ENCODE data around the gene SVIL. TPM values are rescaled to one million over a fixed set of nuclear protein-coding genes. Genes with fewer than 3 reads are reported as not detected.
A peak's percentile ranks its signal among the peaks of the same experiment; 100 is the strongest.
"Not testable (repeated sequence)": the region's sequence is repeated elsewhere in the genome, so short reads cannot be mapped to it uniquely, and the experiment has no call there.

The SVIL gene
- total RNA-seq, 1 donor: 7.8 TPM

DNA sequence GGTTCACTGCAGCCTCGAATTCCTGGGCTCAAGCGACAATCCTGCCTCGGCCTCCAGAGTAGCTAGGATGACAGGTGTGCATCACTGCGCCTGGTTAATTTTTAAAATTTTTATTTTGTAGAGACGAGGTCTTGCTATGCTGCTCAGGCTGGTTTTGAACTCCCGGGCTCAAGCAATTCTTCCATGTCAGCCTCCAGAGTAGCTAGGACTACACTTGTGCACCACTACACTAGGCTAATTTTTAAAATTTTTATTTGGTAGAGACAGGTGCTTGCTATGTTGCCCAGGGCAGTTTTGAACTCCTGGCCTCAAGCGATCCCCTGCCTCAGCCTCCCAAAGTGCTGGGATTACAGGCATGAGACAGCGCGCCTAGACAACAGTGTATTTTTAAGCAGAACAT is 120.5 kb downstream of the SVIL start:
- TF ChIP-seq, protein P1, sequence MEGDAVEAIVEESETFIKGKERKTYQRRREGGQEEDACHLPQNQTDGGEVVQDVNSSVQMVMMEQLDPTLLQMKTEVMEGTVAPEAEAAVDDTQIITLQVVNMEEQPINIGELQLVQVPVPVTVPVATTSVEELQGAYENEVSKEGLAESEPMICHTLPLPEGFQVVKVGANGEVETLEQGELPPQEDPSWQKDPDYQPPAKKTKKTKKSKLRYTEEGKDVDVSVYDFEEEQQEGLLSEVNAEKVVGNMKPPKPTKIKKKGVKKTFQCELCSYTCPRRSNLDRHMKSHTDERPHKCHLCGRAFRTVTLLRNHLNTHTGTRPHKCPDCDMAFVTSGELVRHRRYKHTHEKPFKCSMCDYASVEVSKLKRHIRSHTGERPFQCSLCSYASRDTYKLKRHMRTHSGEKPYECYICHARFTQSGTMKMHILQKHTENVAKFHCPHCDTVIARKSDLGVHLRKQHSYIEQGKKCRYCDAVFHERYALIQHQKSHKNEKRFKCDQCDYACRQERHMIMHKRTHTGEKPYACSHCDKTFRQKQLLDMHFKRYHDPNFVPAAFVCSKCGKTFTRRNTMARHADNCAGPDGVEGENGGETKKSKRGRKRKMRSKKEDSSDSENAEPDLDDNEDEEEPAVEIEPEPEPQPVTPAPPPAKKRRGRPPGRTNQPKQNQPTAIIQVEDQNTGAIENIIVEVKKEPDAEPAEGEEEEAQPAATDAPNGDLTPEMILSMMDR (IDR thresholded peaks at IDR 0.05; ENCODE audit: insufficient read depth, low read depth, low read length): no peak
- H3K4me3 ChIP-seq (ENCODE audit: low read depth, low read length): no peak overlapping the region
- DNase-seq (ENCODE audit: low read depth): no peak

DNA sequence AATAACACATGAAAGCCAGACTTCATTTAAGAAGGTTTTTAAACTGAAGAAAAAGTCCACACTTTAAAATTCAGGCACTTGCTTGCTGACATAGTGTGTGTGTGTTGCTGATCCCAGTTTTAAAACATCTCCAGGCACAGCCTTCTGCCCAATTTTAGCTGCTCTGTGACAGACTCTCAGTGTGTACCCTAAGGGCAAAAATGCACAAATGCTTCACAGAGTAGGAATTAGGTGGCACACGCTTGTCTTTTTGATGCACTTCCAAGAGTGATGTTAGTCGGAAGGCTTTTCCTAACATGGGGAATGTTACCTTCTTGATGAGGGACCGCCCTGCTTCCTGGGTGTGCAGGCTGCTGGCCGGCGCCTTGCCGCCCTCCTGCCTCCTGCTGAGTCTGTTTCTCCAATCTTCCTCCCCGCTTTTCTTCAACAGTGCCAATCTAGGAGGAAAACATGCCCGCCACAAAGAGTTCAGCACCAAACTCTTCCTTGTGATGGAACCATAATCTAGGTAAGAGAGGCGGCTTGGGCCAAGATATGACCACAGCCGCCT is 122.3 kb downstream of the SVIL start:
- DNase-seq (ENCODE audit: low read depth): no peak
- H3K4me3 ChIP-seq (ENCODE audit: low read depth, low read length): no peak overlapping the region
- TF ChIP-seq, protein P1 (IDR thresholded peaks at IDR 0.05; ENCODE audit: insufficient read depth, low read depth, low read length): no peak

DNA sequence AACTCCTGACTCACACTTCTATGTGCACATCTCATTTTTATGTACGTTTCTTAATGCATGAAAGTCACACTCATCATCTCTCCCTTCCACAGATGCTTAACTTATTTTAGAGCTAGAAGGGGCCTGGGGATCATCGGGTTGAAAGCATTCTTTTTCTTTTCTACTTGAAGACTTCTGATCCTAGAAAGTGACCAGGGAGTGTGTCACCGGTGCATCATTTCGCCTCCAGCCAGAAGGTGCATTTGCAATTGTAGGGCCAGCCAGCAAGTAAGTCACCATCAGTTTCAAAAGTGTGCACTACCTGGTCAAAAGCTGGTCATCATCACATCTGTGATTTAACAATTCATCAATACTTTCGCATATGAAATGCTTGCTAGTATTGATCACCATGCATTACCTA is 123.0 kb downstream of the SVIL start:
- DNase-seq (ENCODE audit: low read depth); H3K4me3 ChIP-seq (ENCODE audit: low read depth, low read length): not testable (repeated sequence)

DNA sequence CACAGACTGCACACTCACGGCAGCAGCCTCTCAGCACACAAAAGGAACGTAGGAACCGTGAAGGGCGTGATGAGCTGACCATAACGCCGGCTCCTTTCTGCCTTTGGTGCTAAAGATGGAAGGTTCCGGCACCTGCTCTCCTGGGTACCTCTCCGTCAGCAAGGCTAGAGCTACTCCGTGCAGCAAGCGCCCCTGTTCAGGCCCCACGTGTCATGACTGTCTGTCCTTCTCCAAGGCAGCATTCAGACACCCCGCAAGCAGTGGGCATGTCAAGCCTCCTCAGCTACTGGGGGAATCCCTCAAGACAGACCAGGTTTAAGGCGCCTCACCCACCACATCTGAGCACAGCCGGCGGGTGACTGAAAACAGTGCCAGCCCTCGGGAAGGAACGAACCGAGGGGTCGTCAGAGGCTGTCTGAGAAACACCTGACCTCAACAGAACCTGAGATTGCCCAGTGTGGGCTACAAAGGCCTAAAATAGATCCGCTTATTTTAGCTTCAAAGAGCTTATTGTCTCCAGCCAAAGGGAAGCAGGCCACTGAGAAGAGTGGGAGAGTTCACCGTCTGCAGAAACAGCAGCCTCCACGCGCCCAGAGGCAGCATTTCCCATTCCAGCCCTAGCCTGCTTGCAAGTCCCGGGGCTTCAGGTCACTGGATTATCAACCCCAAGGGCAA is 124.2 kb downstream of the SVIL start:
- DNase-seq (ENCODE audit: low read depth); H3K4me3 ChIP-seq (ENCODE audit: low read depth, low read length): not testable (repeated sequence)

DNA sequence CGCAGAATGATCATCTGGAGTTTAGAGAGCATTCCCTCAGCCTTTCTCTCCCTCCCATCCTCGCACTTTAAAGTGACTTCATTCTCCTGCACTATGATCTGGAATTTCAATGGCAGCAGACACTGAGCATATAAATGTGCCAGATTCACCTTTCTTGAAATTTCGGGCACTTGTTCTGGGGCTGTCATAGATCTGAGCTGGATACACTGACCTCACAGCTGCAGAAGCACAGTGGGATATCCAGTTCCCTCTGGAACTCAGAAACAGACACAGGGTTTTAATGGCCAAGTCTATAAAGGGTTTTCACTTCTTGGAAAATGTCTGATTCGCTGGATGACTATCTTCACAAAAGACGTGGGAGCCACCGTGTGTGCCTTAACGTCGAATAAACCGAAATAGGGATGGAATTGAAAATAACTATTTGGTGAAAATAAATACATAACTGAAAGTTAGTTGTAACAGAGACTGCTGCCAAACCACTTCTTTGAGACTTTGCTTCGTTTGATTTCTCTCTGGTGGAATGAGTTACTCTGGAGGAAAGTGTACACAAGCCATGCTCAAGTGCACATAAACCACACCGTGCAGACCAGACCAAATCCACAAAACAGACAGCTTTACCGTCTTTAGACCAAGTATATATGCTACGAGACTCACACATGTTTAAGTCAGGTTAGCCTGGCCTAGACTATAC is 126.1 kb downstream of the SVIL start:
- TF ChIP-seq, protein P1 (IDR thresholded peaks at IDR 0.05; ENCODE audit: insufficient read depth, low read depth, low read length): no peak
- H3K4me3 ChIP-seq (ENCODE audit: low read depth, low read length): no peak overlapping the region
- no peak for DNase-seq (ENCODE audit: low read depth)

DNA sequence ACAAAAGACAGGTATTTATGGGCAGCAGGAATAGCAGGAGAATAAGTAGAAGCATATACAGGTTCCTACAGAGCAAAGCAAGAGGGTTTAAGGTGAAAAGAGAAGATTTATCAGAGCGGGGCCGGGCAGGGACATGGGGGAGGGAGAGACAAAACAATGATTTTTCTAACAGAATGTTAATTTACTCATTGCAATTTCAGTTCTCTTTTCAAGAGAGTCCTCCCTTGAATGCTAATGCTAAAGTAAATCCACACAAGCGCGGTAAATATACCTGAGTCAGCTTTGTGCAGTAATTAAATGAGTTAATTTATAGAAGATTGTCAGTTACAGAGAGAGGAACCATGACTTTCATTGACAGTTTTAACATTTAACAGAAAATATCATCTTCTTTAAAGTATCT is 127.0 kb downstream of the SVIL start:
- not testable (repeated sequence) for DNase-seq (ENCODE audit: low read depth); H3K4me3 ChIP-seq (ENCODE audit: low read depth, low read length)

DNA sequence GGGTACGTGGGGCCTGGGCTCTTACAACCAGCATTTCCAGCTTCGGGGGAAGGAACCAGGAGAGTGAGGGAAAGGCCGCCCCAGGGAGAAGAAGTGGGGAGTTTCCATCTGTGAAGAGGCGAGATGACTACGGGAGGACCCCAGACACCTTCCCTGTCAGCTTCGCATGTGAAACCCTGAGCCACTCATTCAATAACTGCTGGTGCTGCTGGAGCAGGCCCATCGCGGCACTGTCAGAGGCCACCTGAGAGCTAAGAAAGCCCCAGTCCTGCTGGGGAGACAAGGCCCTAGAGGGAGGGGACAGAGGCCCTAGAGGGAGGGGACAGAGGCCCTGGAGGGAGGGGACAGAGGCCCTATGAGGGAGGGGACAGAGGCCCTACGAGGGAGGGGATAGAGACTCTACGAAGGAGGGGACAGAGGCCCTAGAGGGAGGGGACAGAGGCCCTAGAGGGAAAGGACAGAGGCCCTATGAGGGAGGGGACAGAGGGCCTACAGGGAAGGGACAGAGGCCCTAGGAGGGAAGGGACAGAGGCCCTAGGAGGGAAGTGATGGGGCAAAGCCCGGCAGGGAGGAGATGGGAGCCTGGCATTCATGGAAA is 128.3 kb downstream of the SVIL start:
- H3K4me3 ChIP-seq (ENCODE audit: low read depth, low read length); DNase-seq (ENCODE audit: low read depth): not testable (repeated sequence)

DNA sequence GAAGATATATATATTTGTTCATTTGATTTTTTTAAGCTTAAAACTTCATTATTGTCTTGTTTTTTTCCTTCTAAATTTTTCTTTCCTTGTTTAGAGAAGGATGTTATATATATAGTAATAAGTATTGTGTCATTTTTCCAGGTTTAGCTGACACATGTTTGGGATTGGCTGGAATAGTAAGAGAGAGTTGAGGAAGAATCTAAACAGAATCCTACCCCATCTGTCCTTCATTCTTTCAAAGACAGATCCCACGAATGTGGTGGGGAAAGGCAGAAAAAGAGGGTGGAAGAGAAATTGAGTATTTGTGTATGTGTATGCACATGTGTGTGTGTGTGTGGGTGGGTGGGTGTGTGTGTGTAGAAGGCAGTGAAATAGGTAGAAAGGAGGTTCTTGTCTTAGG is 132.4 kb downstream of the SVIL start:
- DNase-seq (ENCODE audit: low read depth): no peak
- TF ChIP-seq, protein P1 (IDR thresholded peaks at IDR 0.05; ENCODE audit: insufficient read depth, low read depth, low read length): no peak
- H3K4me3 ChIP-seq (ENCODE audit: low read depth, low read length): no peak overlapping the region

DNA sequence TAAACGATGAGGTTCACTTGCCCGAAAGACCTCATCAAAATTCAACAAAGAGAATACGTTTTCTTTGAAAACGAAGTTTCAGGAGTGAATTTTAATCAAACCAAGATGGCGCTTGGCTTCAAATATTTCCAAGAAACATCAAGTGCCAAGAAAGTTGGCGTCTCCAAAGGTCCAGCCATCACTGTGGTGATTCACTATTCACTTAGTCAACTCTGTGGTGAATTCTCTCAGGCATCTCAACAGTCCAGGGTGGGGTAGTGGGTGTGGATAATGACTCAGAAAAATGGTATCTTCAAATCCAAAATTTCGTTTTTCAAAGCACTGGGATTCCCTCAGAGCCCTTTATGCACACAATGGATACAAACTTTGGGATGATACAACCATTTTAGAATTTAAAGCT is 133.1 kb downstream of the SVIL start:
- TF ChIP-seq, protein P1 (IDR thresholded peaks at IDR 0.05; ENCODE audit: insufficient read depth, low read depth, low read length): no peak
- H3K4me3 ChIP-seq (ENCODE audit: low read depth, low read length): no peak overlapping the region
- DNase-seq (ENCODE audit: low read depth): peak; percentile 23

Measured in fibroblast of villous mesenchyme (primary cell).